Occipital lobe (tissue), 2 donors: ENCODE results near the gene MAP2K7. TPM values are rescaled to one million over a fixed set of nuclear protein-coding genes. Genes with fewer than 3 reads are reported as not detected.
"Not testable (repeated sequence)": the region's sequence is repeated elsewhere in the genome, so short reads cannot be mapped to it uniquely, and the experiment has no call there.

Experiments used
- DNase-seq: peaks from one replicate; lab custom pipeline; 2025; lab: John Stamatoyannopoulos, UW
- total RNA-seq: library from RNA; depleted of rRNA; stranded (reverse); fragments of >200 nt; gene quantifications from one replicate; pipeline ENCODE4 v1.2.3, GENCODE V29; 2014

The MAP2K7 gene
- 6.7 TPM for total RNA-seq

GRCh38 chr19:7903244-7904073 is at the start of gene MAP2K7:
TSS of gene MAP2K7 (plus strand) at chr19:7903877. CDS start at chr19:7903945, 68 bp downstream.
- peak; percentile 96 for DNase-seq

- DNase-seq = no peak
Observed at GRCh38 chr19:7855426-7856108, 48.1 kb upstream of the MAP2K7 start.

GRCh38 chr19:7856109-7856591 is 47.5 kb upstream of the MAP2K7 start:
- DNase-seq = no peak

- DNase-seq = no peak
Observed at GRCh38 chr19:7856679-7857663, 46.7 kb upstream of the MAP2K7 start.

- DNase-seq = no peak
Observed at GRCh38 chr19:7857727-7858108, 46.0 kb upstream of the MAP2K7 start.

GRCh38 chr19:7858109-7858770 is 45.4 kb upstream of the MAP2K7 start:
- DNase-seq = no peak

- not testable (repeated sequence) for DNase-seq
Observed at GRCh38 chr19:7859087-7859486, 44.6 kb upstream of the MAP2K7 start.

- no peak for DNase-seq
Observed at GRCh38 chr19:7859831-7860713, 43.6 kb upstream of the MAP2K7 start.

- DNase-seq = peak; percentile 74
Observed at GRCh38 chr19:7860714-7861618, 42.7 kb upstream of the MAP2K7 start.

GRCh38 chr19:7861619-7862412 is 41.9 kb upstream of the MAP2K7 start:
- no peak for DNase-seq

- DNase-seq = peak; percentile 22
Observed at GRCh38 chr19:7862413-7862951, 41.2 kb upstream of the MAP2K7 start.

- no peak for DNase-seq
Observed at GRCh38 chr19:7863157-7863970, 40.3 kb upstream of the MAP2K7 start.

GRCh38 chr19:7863971-7864689 is 39.5 kb upstream of the MAP2K7 start:
- no peak for DNase-seq

GRCh38 chr19:7864690-7865074 is 39.0 kb upstream of the MAP2K7 start:
- DNase-seq = no peak

GRCh38 chr19:7865262-7865911 is 38.3 kb upstream of the MAP2K7 start:
- no peak for DNase-seq
